HG03139 (cell line): ENCODE results near the gene TMEM43.

Source experiments
- ATAC-seq: cut with Tn5 transposase; IDR thresholded peaks from one replicate; pipeline ENCODE4 v1.9.1; 2021; ENCODE audit not compliant: unreplicated experiment

The TMEM43 gene

GRCh38 chr3:14150491-14151230 lies 25.8 kb downstream of the TMEM43 start:
- no peak for ATAC-seq

GRCh38 chr3:14151471-14152083 lies 26.7 kb downstream of the TMEM43 start:
- ATAC-seq, result no peak

GRCh38 chr3:14152233-14152962 lies 27.5 kb downstream of the TMEM43 start:
- ATAC-seq, result no peak

DNA sequence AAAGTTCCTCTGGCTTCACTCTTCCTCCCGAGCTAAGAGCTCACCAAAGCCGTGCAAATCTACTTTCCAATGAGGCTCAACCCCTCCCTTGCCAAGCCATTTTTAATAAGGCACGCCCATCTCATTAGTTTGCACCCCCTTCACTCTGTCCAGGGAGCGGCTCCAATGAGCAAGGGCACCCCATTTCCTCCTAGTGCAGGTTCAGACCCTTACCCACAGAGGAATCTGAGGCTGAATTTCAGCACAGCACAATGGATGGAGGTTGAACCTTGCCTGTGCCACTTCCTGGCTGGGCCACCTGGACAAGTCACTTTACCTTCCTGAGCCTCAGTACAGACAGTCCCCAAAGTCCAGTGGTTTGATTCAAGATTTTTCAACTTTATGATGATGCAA lies 28.1 kb downstream of the TMEM43 start:
- no peak for ATAC-seq

- no peak for ATAC-seq
Observed at GRCh38 chr3:14153663-14154062, 28.8 kb downstream of the TMEM43 start.

- ATAC-seq, result no peak
Observed at GRCh38 chr3:14154276-14154675, 29.4 kb downstream of the TMEM43 start.

DNA sequence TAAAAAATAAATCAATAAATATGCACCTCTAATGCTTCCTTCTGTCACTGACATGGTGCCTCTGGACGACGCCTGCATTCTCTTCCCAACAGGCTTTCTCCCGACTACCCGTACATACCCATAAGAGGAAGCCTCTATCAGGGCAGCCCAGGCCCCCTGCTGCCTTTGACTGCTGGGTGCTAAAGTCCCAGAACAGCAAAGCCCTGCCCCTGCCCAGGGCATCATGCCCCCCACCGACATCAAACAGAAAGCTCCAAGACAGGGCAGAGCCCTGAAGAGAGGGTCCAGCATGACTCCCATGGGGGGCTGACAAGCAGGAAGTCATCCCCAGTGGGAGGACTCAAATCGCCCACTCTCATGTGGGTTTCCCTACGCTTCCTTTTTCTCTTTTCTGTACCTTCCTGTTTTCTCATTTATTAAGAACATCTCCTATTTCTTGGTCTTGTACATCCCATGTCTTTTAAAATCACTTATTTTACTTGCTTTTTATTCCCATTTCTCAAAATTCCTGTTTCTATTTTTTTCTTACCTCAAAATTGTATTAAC lies 30.1 kb downstream of the TMEM43 start:
- no peak for ATAC-seq

DNA sequence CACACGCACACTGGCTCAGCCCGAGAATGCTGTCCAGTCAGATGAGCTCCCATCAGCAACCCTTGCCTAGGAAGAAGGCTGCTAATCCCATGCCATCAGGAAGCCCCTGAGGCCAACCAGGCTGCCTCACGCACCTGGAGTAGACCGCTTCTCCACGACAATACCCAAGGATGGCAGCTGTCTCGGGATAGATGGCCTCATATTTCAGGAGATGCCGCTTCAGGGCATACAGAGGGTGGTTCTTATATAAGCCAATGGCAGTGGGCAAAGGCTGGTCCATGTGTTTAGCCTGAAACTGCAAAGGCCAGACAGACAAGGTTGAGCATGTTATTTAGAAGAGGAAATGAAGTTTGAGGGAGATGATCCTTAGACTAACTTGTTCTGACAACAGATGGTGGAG lies 31.3 kb downstream of the TMEM43 start:
- no peak for ATAC-seq

- ATAC-seq, result no peak
Observed at GRCh38 chr3:14156843-14157561, 32.1 kb downstream of the TMEM43 start.

- ATAC-seq, result no peak
Observed at GRCh38 chr3:14157951-14158350, 33.1 kb downstream of the TMEM43 start.

DNA sequence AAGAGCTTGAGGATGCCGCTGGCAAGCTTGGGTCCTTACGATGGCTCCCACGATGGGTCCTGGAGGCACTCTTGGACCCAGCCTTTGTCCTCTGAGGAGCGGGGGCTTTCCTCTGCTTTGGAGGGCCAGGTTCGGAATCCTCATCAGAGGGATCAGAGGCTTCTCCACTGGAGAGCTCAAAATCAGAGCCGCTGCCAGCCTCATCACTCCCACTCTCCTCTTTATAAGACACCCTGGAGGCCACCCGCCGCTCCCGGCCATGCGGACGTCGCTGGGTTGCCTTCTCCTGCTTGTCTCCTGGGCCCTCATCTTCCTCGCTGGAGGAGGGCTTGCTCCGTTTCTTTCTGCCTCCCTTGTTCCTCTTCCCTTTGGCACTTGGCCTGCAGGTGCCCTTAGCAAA lies 33.5 kb downstream of the TMEM43 start:
- ATAC-seq, result no peak

DNA sequence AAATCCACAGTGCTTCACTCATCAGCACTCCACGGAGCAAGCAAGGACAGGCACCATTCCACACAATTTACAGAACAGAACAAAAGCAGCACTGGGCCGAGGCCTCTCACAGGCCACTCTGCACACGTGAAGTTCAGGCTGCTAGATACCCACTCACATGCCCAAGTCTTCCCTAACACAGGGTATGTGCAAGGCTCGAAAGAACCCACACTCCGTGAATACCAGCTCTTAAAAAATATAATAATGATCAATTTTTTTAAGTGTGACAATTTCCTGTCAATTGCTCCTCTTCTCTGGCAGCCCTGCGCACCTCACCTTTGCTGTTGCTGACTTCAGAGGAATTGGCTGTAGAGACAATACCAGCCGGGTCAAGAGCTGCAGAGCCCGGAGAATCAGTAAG lies 34.6 kb downstream of the TMEM43 start:
- ATAC-seq, result no peak

GRCh38 chr3:14161282-14161681 lies 36.4 kb downstream of the TMEM43 start:
- ATAC-seq, result no peak

DNA sequence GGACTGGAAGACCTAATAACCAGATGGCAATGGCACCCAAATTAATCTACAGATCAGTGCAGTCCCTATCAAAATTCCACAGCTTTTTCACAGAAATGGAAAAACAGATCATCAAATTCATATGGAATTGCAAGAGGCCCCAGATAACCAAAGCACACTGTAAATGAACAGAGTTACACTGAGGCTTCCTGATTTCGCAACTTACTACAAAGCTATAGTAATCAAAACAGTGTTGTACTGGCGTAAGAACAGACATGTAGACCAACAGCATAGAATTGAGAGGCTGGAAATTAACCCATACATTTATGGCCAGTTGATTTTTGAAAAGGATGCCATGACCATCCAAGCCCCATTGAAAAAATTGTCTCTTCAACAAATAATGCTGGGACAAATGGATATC lies 37.3 kb downstream of the TMEM43 start:
- no peak for ATAC-seq

DNA sequence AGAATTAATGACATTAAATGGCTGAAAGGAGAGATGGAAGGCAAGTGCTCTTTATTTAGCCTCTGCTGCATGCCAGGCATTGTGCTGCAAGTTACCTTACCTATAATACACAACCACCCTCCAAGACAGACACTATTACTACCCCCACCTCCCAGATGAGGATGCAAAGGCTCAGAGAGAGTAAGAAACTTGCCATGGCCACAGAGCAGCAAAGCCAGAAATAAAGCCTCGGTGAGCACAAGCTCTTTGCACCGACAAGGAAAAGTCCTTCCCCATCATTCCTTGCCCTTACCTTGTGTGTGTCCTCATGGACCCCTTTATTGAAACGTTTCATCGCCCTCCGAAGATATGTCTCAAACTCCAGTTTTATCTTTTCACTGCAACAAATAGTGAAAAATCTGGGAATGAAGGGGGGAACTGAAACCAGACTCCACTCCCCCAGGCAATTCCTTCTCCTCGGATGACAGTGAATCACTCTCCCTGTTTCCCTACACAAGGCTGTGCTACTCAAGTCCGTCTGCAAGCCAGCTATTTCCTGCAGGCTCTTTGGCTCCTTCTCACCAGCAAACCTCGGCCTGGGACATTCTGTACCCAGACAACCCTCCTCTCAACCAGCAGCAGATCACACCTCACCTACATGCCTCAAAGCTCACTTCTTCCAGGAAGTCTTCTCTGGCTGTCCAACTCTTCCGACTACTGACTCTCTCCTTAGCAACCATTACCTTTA lies 42.2 kb downstream of the TMEM43 start:
- ATAC-seq, result no peak

GRCh38 chr3:14169435-14169834 lies 44.6 kb downstream of the TMEM43 start:
- no peak for ATAC-seq

DNA sequence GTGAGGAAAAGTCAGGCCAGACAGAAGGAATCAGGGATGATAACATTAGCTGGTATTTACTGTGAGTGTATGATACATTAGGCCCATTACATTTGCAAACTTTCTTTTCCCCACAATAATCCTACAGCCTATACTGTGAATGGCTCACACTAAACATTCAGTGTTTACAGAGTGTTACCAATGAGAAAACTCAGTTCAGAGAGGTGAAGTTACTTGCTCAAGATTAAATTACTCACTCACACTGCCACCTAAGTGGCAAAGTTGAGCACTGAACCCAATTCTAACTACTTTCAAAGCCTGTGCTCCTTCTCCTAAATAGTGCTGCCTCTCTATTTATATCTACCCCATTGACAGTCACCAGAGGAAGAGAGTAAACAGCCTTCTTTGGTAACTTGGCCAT lies 45.0 kb downstream of the TMEM43 start:
- ATAC-seq, result no peak

DNA sequence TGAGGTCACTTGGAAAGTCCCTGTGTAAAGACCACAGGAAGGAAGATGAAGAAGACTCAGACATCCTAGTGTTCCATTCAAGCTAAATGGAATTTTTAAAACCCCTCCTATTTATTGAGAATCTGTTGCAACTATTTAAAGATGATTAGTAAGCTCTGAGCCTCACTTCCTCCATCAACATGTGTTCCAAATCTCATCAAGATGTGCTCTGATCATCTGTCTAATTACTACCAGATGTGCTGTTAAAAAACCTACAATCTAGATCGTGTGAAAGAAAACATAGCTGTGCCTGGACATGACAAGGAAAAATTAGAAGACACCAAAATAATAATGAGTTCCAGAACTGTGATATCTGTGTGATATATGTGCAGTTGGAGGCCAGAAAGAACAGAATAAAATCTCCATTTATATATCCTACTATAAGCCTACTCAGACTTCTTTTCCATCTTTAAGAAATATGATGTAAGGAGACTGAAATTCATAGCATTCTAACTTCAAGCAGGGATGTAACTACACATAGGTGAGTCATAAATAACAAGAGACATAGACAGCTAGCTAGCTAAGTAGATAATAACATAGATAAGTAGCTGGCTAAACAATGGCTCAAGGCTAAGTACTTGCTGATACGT lies 45.8 kb downstream of the TMEM43 start:
- no peak for ATAC-seq

GRCh38 chr3:14172496-14172895 lies 47.6 kb downstream of the TMEM43 start:
- ATAC-seq, result no peak

DNA sequence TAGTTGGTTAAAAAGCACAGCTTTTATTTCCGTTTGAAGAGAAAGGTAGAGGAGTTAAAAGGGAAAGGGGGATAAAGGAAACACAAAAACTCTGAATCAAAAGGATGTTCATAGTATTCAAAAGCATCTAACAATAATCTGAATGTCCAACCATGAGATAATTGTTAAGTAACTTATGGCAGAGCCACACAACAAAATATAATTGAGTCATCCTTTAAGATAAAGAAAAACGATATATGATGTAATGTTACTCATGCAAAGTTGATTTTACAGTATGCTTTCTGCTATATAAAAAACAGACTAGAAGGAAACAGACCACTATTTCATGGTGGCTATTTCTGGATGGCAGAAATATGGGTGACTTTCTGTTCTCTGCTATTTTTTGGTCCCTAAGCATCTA lies 49.6 kb downstream of the TMEM43 start:
- no peak for ATAC-seq
